GM18517 (cell line): ENCODE data around the gene P2RY2.

Experiments used
- ATAC-seq: cut with Tn5 transposase; IDR thresholded peaks from one replicate; pipeline ENCODE4 v1.9.1; 2021; ENCODE audit warnings: mild to moderate bottlenecking, moderate library complexity; ENCODE audit not compliant: unreplicated experiment

P2RY2 gene

DNA sequence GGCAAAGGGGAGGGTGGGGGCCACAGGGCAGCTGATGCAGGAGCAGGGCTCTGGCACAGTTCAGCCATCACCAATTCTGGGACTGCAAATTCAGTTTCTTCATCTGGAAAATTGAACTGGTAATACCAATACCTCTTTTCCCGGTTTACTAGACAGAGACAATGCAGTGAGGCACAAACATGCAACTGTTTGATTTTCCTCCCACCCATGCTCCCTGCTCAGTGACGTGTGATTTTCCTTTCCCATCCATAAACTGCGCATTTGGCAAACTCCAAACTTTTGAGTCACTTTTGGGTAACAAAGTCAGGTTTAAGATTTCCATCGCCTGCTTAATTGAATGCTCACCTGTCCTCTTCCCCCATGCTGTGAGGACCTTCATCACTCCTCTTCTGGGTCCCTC, 23.2 kb downstream of the P2RY2 start:
- no peak for ATAC-seq

- ATAC-seq, result peak; percentile 66
Observed at GRCh38 chr11:73242251-73243092, 24.4 kb downstream of the P2RY2 start.

GRCh38 chr11:73243093-73243485, 25.0 kb downstream of the P2RY2 start:
- ATAC-seq, result no peak

- no peak for ATAC-seq
Observed at GRCh38 chr11:73244589-73245240, 26.6 kb downstream of the P2RY2 start.

- ATAC-seq, result no peak
Observed at GRCh38 chr11:73245461-73245860, 27.4 kb downstream of the P2RY2 start.

GRCh38 chr11:73246303-73246702, 28.2 kb downstream of the P2RY2 start:
- ATAC-seq, result no peak

DNA sequence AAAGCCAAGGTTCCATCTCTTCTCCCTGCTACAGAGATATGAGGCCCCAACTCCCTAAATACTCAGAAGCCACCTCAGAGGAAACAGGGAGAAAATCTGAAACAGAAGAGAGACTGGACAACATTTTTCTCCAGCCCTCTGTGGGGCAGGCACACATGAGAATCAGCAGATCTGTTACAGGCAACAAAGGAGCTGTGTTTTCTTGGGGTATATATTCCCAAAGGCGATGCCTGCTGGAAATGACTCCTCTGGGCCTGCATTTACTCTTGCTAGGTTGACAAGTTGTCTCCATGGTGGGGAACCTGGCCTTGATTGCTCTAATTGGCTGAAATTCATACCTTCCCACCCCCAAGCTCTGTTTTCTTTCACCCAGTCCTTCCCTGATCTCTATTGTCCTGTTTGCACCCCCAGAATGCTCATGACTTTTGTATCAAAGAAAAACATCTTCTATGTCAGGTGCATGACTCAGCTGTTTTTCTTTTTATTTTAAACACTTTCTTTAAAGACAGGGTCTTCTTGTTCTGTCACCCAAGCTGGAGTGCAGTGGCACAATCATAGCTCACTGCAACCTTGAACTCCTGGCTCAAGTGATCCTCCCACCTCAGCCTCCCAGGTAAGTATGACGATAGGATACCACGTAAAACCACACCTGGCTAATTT, 30.6 kb downstream of the P2RY2 start:
- ATAC-seq, result no peak

DNA sequence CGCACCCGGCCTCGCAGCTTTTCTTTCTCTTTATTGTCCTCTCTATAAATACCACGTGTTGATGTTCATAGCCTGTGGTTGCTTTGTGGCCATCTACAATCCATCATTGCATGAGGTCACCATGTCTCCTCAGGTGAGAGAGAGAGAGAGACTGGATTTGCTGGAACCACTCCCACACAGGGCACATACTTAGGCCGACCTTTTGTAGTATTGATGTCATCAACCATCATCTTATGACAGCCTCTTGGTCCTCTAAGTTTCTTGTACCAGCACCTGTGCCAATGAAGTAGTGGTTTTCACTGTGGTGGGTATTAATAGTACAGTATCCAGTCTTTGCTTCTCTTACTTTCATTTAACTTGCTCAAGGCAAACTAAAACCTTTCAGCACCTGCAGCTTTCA, 31.2 kb downstream of the P2RY2 start:
- ATAC-seq, result peak; percentile 81

DNA sequence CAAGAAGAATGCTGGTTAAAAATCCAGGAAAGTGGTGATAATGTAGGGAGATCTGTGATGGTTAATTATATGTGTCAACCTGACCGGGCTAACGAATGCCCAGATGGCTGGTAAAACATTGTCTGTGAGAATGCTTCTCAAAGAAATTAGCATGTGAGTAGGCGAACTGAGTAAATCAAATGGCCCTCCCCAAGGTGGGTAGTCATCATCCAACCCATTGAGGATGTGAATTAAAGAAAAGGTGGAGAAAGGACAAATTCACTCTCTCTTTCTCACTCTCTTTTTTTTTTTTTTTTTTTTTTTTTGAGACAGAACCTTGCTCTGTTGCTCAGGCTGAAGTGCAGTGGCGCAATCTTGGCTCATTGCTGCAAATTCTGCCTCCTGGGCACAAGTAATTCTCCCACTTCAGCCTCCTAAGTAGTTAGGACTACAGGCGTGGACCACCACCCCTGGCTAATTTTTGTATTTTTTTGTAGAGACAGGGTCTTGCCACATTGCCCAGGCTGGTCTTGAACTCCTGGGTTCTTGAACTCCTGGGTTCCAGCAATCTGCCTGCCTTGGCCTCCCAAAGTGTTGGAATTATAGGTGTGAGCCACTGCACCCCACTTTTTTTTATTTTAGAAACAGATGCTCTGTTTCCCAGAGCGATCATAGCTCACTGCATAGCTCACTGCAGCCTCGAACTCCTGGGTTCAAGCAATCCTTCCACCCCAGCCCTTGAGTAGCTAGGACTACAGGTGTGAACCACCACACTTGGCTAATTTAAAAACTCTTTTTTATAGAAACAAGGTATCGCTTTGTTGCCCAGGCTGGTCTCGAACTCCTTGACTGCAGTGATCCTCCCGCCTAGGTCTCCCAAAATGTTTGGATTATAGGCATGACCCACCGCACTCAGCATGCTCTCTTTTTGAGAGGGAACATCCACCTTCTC, 32.0 kb downstream of the P2RY2 start:
- ATAC-seq, result no peak

DNA sequence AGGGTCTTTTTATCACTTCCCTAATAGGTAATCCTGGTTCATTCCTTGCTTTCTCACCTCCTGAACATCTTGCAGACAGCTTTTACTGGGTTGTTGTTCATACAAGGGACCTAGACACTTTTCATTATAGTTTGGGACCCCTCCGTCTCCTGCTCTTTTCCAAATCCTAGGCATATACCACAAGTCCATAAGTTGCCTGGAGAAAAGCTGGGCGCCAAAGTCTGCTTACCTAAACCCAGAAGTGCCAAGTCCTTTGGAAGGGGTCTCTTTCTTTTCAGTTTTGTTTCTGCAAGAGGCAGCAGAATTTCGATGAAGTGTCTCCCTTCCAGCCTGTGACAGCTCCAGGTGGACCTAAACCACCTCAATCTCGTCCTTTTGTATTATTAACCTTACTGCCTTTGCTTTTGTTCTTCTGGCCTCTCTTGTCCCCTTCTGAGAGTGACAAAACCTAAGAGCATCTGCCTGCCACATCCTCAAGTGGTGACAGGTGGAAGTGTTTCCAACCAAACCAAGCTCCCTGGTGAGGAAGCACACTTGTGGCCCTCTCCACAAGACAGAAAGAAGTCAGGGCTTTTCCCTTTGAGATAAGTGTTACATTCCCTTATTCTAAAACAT, 34.6 kb downstream of the P2RY2 start:
- ATAC-seq, result no peak

DNA sequence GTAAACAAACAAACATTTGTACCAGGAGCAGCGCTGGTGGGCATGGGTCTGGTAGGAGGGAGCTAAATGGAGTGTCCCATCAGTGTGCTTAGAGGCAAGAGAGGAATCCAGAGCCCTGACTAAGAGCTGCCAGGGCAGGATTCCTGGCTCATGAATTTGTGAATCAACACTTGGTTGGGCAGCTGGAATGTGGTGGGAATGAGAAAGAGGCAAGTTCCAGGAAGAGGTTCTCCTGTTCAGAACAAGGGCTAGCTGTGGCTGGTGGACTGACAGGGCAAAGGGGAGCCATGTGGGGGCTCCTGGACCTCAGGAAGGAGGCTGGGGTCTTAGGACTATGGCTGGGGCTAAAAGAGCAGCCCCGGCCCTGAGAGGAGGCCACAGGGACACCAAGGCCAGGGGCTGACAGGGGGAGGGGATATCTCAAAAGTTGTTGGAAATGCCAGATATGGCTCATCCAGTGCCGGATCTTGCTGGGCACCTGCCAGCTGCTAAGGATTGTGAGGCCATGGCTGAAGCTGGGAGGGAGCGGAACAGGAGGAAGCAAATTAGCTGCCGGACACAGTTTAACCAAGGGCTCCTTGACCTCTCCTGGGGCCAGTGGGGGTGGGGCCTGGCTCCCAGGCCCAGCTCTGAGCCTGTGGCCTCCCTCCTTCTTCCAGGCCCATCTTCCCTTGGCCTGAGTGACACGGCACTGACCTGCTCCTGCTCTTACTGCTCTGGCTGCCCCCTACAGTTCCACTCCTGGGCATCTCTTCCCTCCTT, 39.4 kb downstream of the P2RY2 start:
- no peak for ATAC-seq

DNA sequence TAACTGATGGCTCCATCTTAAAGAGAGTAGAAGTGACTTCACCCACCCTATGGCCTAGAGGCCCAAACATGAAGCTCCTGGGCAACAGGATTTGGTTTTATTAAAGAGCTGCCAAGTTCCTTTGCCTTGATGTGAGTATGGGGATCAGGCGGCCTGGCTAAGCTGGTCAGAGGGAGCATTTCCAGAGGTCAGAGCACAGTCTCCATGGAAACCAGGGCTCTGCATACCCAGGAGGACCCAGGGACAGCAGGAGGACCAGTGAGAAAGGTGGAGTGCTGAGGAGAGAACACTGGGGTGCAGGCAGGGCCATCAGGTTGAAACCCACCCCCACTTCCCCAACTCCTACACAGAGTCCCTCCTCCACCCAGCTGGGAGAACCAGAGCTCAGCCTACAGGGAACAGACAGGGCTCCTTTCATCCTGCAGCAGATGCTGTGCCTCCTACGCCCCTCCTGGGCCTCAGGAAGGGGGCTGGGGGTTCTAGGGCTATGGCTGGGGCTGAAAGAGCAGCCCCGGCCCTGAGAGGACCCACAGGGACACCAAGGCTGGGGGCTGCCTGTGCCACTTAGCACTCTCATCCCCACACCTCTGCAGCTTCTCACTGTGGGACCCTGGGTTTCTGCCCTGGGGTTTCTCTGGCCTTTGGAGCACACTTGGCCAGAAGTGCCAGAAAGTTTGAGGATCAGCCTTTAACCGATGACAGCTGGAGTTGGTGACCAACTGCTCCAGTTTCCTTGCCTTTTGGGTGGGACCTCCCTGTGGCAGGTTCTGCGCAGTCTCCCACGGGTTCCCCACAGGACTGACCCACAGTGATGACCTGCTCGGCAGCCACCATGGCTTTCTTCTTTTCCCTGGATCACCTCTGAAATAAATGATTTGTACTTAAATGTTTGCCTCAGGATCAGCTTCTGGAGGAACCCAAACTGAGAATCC, 40.3 kb downstream of the P2RY2 start:
- no peak for ATAC-seq

DNA sequence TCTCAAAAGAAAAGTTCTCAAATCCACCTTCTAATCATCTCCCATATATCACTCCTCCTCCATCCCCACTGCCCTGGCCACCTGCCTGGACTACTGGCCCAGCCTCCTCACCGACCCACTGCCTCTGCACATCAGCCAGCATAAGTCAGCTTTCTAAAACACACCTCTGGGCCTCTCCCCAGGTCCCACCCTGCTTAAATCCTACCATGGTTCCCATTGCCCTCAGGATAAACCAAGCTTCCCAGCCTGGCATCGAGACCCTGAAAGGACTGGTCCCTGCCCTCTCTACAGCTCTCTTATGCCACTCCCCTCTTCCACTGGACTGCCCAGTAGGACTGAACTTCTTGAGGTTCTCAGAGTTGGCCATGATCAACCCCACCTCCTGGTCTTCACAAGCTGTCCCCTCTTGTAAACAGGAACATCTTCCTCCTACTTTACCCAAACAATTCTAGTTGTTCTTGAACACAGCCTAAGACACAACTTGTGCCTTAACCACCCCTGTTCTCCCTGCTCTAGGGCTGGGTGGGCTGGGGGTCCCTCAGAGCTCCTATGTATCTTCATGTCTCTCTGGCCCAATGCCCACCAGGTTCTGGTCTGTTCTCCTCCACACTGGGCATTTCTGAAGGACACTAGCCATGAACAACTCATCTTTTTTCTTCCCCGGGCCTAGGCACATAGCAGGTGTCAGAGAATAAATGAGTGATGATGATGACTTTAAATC, 41.5 kb downstream of the P2RY2 start:
- ATAC-seq, result no peak

DNA sequence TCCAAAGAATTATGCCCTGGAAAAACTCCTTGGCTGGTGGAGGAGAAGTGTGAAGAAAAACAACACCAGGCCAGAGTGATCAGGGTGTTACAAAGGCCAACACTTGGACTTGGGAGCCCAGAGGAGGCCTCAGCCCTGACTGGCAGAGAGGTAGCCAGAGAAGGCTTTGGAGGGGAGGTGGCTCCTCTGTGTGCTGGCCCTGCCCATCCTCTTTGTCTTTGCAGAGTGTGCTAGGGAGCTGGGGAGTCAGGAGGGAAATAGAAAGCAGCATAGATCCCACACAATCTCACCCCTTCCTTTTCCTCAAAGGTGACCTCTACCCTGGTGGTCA, 42.0 kb downstream of the P2RY2 start:
- no peak for ATAC-seq

DNA sequence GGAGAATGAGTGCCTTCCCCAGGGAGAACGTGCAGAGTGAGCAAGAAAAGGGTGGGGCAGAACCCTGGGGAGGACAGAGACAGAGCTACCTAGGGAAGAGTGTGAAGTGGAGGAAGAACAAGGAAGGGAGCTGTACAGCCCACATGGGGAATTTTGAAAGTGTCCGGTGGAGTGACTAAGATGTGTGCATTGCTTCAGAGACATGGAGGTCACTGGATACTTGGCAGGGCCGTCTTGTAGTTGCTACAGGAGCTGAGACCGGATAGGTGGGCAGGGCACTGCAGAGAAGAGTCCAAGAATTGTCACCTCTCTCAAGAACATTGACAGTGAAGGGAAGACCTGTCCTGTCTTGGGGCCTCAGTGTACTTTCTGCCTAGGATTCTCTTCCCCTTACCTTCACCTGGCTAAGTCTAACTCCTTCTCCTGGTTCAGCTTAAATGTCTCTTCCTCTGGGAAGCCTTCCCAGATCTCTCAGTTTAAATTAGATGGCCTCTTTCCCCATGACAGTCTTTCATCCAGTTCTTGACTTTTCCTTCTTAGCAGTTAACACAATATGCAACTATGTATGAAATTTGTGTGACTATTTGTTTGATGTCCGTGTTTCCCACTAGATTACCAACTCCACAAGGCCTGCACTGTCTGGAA, 44.9 kb downstream of the P2RY2 start:
- no peak for ATAC-seq

DNA sequence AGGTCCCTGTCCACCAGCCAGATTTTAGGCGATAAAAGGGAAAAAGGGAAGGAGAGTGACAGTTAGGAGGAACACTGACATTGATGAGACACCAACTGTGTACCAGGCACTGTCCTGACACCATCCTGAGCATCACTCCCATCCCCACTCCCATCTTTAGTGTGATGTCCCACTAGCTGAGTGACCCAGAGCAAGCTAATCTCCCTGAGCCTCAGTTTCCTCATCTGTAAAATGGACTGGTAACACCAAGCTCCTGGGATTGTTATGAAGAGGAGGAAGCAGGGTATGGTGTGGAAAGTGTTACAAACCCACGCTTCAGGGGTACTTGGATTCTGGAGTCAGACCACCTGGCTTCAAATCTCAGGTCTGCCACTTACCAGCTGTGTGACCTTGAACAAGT, 45.6 kb downstream of the P2RY2 start:
- no peak for ATAC-seq

DNA sequence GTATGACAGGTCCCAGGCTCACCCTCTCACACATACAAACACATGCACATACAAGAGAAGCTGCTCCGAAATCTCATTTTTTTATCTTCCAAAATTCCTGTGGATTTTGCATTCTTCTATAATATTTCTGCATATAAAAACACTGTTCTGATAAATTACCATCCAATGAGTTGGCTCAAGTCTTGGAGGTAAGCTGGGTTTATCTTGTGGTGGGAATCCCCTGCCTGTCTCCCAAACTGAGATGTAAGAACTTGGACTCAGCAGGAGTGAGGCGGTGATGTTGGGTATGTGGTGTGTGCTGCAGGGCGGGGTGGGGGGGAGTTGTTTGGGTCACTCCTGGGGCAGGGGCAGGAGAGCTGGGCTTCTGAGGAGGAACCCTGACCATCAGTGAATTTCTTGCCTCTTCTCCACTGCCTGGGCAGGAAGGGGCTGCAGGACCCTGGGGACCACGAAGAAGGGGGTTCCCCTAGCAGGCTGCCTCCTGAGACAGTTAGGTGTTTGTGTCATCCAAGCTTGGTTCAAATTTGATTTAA, 47.3 kb downstream of the P2RY2 start:
- ATAC-seq, result no peak
